GM12878 (cell line): Measurements from ENCODE around the gene S100A2. TPM values are rescaled to one million over a fixed set of nuclear protein-coding genes. Genes with fewer than 3 reads are reported as not detected.

Experiments used
- ATAC-seq: fragments of 200-7000 bp; cut with Tn5 transposase; 3 replicates; pipeline ENCODE4 v1.9.1; 2020; ENCODE audit warnings: mild to moderate bottlenecking, moderate library complexity
- BruUV-seq: library from RNA; stranded (reverse); fragments of 400-500 nt; replicated peaks from 2 replicates; lab custom pipeline; 2021; lab: Mats Ljungman, UMichigan
- CTCF ChIA-PET: fragments of 300-600 bp; sonication (Branson Sonifier 250); formaldehyde crosslinking; extraction: SDS; loops from one replicate; lab custom pipeline; 2021; ENCODE audit warnings: inconsistent platforms; lab: Yijun Ruan, JAX
- POLR2A ChIA-PET: fragments of 350-600 bp; formaldehyde crosslinking; extraction: SDS; loops from one replicate; lab custom pipeline; 2021; ENCODE audit warnings: inconsistent platforms; lab: Charles Lee
- RAD21 ChIA-PET: fragments of 300-600 bp; sonication (Branson Sonifier 250); formaldehyde crosslinking; loops from one replicate; lab custom pipeline; 2023; ENCODE audit warnings: antibody characterized with exemption; ENCODE audit not compliant: unreplicated experiment; lab: Charles Lee
- SMC1A ChIA-PET: fragments of 300-600 bp; sonication (Branson Sonifier 250); formaldehyde crosslinking; loops from one replicate; lab custom pipeline; 2023; ENCODE audit not compliant: unreplicated experiment, uncharacterized antibody; lab: Charles Lee
- DNase-seq: peaks from one replicate; pipeline ENCODE4 v3.0.0-alpha.2; 2011; ENCODE audit warnings: low read depth, low spot score
- FAIRE-seq: peaks from 3 replicates; lab custom pipeline; 2011; peaks lifted over from hg19 to GRCh38; lab: Jason Lieb, UNC
- H2AFZ ChIP-seq: 2 replicates; pipeline ENCODE4 v1.6.0; 2011; ENCODE audit warnings: low read depth, low read length, control low read depth; ENCODE audit not compliant: control insufficient read depth
- H3K27ac ChIP-seq: 2 replicates; pipeline ENCODE4 v1.5.1; 2011; ENCODE audit warnings: control low read depth; ENCODE audit not compliant: control insufficient read depth, insufficient read depth
- H3K27me3 ChIP-seq, 2 experiments: replicated peaks in 1 of 2; 2 replicates each; pipeline versions ENCODE4 v1.6.0 to v1.6.1; 2011; ENCODE audit warnings: low read length in 1 of 2; ENCODE audit not compliant: control insufficient read depth in 2 of 2, insufficient read depth in 2 of 2
- H3K36me3 ChIP-seq, 2 experiments: 2 replicates each; pipeline ENCODE4 v1.5.1; 2011; ENCODE audit warnings: low read length in 1 of 2; ENCODE audit not compliant: control insufficient read depth in 2 of 2, insufficient read depth in 2 of 2
- H3K4me1 ChIP-seq: 2 replicates; pipeline ENCODE4 v1.6.1; 2011; ENCODE audit warnings: mild to moderate bottlenecking, low read length, moderate library complexity, mixed read lengths; ENCODE audit not compliant: control insufficient read depth, insufficient read depth
- H3K4me2 ChIP-seq: 2 replicates; pipeline ENCODE4 v1.6.0; 2011; ENCODE audit warnings: control low read depth; ENCODE audit not compliant: control insufficient read depth, insufficient read depth
- H3K4me3 ChIP-seq: fragments of 200-600 bp; sonication (generic); 2 replicates; pipeline ENCODE4 v1.5.1; 2016
- H3K79me2 ChIP-seq: 2 replicates; pipeline ENCODE4 v1.6.0; 2011; ENCODE audit warnings: low read length; ENCODE audit not compliant: control insufficient read depth, insufficient read depth
- H3K9ac ChIP-seq: 2 replicates; pipeline ENCODE4 v1.8.0; 2011; ENCODE audit warnings: low read length, control low read depth, mixed read lengths; ENCODE audit not compliant: control insufficient read depth, insufficient read depth
- H3K9me3 ChIP-seq: replicated peaks from 3 replicates; pipeline ENCODE4 v1.5.1; 2011; ENCODE audit warnings: mild to moderate bottlenecking, low read length; ENCODE audit not compliant: control insufficient read depth, insufficient read depth
- H4K20me1 ChIP-seq: 2 replicates; pipeline ENCODE4 v1.6.0; 2011; ENCODE audit not compliant: control insufficient read depth, insufficient read depth
- MTA2 ChIP-seq: fragments of 450-650 bp; IDR thresholded peaks from 2 replicates; pipeline ENCODE4 v1.6.1; 2016; ENCODE audit warnings: low read depth, mild to moderate bottlenecking, moderate library complexity
- POLR2AphosphoS5 ChIP-seq: IDR thresholded peaks from 2 replicates; pipeline ENCODE4 v1.6.1; 2011; ENCODE audit warnings: mild to moderate bottlenecking, low read length, inconsistent platforms
- SMC3 ChIP-seq: IDR thresholded peaks from 2 replicates; pipeline ENCODE4 v1.6.1; 2011; ENCODE audit warnings: low read length, improper control_type of control experiment, borderline replicate concordance
- WGBS: methylation state at CpG from one replicate; pipeline ENCODE4 v1.1.6; 2016; ENCODE audit warnings: low lambda C conversion rate; ENCODE audit not compliant: insufficient replicate concordance, insufficient coverage; ENCODE audit errors: missing lambda C conversion rate; 5-methylcytosine and 5-hydroxymethylcytosine counted together
- in situ Hi-C: fragments of 300-500 bp; cut with MboI; formaldehyde crosslinking; loops from 9 replicates; pipeline ENCODE4 v1.14.3; 2018; ENCODE audit warnings: mixed read lengths
- intact Hi-C: fragments of 100-400 bp; cut with micrococcal nuclease; formaldehyde crosslinking; loops from one replicate; pipeline ENCODE4 v1.14.2; 2022; ENCODE audit not compliant: unreplicated experiment
- polyA plus RNA-seq, 11 experiments: library from polyadenylated mRNA; depleted of rRNA in 4 of 11; unstranded in 6 of 11; stranded (reverse) in 5 of 11; fragments of >200 nt; fragmentation: Nextera tagmentation in 4 of 11; fragmentation: Illumina TruSeq in 1 of 11; extraction: Ambion mirVana in 4 of 11; extraction: Trizol in 1 of 11; gene quantifications; 1 replicate in 1 of 11; 2 replicates in 10 of 11; pipeline versions ENCODE4 v1.2.1 to v1.2.3, GENCODE V29; 2011 to 2016; ENCODE audit warnings: inconsistent platforms in 2 of 11, missing spikeins in 2 of 11, low read depth in 1 of 11
- total RNA-seq, 4 experiments: library from RNA; depleted of rRNA in 3 of 4; stranded (reverse); fragments of >200 nt in 3 of 4; fragmentation: Illumina TruSeq in 1 of 4; extraction: Trizol in 1 of 4; gene quantifications; 2 replicates each; pipeline versions ENCODE4 v1.2.1 to v1.2.3, GENCODE V29; 2013 to 2021
- TF ChIP-seq, protein P1 (sequence below): IDR thresholded peaks from 2 replicates; pipeline ENCODE4 v1.6.1; 2012; ENCODE audit warnings: low read depth, low read length, improper control_type of control experiment
- TF ChIP-seq, protein P2 (sequence below): fragments of 150-350 bp; IDR thresholded peaks from 2 replicates; pipeline ENCODE4 v1.6.1; 2016; ENCODE audit warnings: low read depth, low read length
- TF ChIP-seq, protein P3 (sequence below), 3 experiments: IDR thresholded peaks in 2 of 3; conservative IDR thresholded peaks in 1 of 3; 2 replicates each; pipeline ENCODE4 v1.5.1; 2011; ENCODE audit warnings: low read depth in 3 of 3, low read length in 3 of 3, mild to moderate bottlenecking in 3 of 3, control low read depth in 2 of 3, moderate library complexity in 2 of 3, inconsistent platforms in 1 of 3, mixed read lengths in 1 of 3; ENCODE audit not compliant: control insufficient read depth in 2 of 3, insufficient read depth in 1 of 3; ENCODE audit errors: extremely low read depth in 1 of 3
- TF ChIP-seq, protein P4 (sequence below): fragments of 450-650 bp; IDR thresholded peaks from 2 replicates; pipeline ENCODE4 v1.6.1; 2018; ENCODE audit warnings: borderline replicate concordance, mild to moderate bottlenecking; ENCODE audit not compliant: partially characterized antibody

S100A2 gene
- total and polyA plus RNA-seq, 10 of the 15 experiments (the other 5 are each of a cell fraction or from before 2014, with no cell fraction given), result 0.11 to 1.5 (median 0.59) TPM; not detected in 2

DNA sequence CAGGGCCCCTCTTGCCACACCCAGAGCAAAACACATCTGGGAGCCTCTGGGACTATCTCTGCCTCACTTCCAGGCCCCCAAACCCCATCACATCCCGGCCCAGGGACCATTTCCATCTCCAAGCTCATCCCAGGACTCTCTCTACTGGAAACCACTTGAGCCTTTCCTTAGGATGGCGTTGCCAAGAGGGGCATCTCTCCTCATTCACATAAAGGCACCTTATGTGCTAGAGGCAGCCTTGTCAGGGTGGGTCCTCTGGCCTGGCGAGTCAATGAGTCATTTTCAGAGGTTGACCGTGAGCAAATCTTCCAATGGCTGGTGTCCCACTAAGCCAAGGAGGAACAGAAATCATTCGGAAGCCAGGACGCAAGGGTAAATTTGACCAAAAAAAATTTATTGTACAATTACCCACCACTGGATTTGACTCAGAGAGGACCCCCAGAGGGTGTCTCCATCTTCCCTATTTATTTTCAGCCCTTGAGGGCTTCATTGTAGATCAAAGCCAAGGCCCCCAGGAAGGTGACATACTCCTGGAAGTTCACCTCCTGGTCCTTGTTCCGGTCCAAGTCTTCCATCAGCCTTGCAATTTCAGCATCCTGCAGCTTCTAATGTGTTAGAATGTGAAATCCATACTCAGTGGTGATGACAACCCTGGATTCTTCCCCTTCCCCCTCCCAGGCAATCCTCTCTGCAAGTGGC, 31.3 kb downstream of the S100A2 start:
- Histone ChIP-seq H3K27me3 (no peaks in the 10 kb centered on the region), H2AFZ (no peak overlapping the region), H3K9ac (no peak overlapping the region), H3K27ac (no peak overlapping the region), H3K36me3 (no peaks in the 10 kb centered on the region), H3K9me3 (no peaks in the 10 kb centered on the region), H3K79me2 (no peaks in the 10 kb centered on the region; the same call in 1 of the 2 replicates), H4K20me1 (no peaks in the 10 kb centered on the region), H3K4me2 (no peak overlapping the region), H3K4me3 (no peak overlapping the region), H3K4me1 (peaks cover 12% of the 10 kb centered on the region)
- in situ Hi-C loops, result no loop called here
- DNase-seq (no peak), FAIRE-seq (no peak), ATAC-seq (no peak)
- ChIA-PET CTCF (interaction anchor here (0.5 to 8.6 kb wide), 14 partner anchors 9 to 453 kb away, joined by 3 to 216 read pairs (median 4); partner anchors contain the start of genes RAB13, S100A13, S100A16 and S100A2), SMC1A (interaction anchor here (0.9 to 5.6 kb wide), 11 partner anchors 10 to 188 kb away, joined by 3 to 72 read pairs (median 10); partner anchors contain the start of genes S100A2 and S100A4), POLR2A (interaction anchor here (0.5 to 3.2 kb wide), 8 partner anchors 9 to 635 kb away, joined by 3 to 29 read pairs (median 7); partner anchors contain the start of genes CHTOP, S100A2 and S100A4), RAD21 (interaction anchor here (0.6 to 6.4 kb wide), 13 partner anchors 10 to 801 kb away, joined by 3 to 74 read pairs (median 5); partner anchors contain the start of genes S100A13, S100A2 and S100A4)
- TF ChIP-seq MTA2, result no peak
- no peak for TF ChIP-seq SMC3
- TF ChIP-seq, protein P1, sequence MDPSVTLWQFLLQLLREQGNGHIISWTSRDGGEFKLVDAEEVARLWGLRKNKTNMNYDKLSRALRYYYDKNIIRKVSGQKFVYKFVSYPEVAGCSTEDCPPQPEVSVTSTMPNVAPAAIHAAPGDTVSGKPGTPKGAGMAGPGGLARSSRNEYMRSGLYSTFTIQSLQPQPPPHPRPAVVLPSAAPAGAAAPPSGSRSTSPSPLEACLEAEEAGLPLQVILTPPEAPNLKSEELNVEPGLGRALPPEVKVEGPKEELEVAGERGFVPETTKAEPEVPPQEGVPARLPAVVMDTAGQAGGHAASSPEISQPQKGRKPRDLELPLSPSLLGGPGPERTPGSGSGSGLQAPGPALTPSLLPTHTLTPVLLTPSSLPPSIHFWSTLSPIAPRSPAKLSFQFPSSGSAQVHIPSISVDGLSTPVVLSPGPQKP, result no peak
- TF ChIP-seq, protein P2, sequence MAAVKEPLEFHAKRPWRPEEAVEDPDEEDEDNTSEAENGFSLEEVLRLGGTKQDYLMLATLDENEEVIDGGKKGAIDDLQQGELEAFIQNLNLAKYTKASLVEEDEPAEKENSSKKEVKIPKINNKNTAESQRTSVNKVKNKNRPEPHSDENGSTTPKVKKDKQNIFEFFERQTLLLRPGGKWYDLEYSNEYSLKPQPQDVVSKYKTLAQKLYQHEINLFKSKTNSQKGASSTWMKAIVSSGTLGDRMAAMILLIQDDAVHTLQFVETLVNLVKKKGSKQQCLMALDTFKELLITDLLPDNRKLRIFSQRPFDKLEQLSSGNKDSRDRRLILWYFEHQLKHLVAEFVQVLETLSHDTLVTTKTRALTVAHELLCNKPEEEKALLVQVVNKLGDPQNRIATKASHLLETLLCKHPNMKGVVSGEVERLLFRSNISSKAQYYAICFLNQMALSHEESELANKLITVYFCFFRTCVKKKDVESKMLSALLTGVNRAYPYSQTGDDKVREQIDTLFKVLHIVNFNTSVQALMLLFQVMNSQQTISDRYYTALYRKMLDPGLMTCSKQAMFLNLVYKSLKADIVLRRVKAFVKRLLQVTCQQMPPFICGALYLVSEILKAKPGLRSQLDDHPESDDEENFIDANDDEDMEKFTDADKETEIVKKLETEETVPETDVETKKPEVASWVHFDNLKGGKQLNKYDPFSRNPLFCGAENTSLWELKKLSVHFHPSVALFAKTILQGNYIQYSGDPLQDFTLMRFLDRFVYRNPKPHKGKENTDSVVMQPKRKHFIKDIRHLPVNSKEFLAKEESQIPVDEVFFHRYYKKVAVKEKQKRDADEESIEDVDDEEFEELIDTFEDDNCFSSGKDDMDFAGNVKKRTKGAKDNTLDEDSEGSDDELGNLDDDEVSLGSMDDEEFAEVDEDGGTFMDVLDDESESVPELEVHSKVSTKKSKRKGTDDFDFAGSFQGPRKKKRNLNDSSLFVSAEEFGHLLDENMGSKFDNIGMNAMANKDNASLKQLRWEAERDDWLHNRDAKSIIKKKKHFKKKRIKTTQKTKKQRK, result no peak
- no peak for TF ChIP-seq POLR2AphosphoS5
- TF ChIP-seq, protein P3, sequence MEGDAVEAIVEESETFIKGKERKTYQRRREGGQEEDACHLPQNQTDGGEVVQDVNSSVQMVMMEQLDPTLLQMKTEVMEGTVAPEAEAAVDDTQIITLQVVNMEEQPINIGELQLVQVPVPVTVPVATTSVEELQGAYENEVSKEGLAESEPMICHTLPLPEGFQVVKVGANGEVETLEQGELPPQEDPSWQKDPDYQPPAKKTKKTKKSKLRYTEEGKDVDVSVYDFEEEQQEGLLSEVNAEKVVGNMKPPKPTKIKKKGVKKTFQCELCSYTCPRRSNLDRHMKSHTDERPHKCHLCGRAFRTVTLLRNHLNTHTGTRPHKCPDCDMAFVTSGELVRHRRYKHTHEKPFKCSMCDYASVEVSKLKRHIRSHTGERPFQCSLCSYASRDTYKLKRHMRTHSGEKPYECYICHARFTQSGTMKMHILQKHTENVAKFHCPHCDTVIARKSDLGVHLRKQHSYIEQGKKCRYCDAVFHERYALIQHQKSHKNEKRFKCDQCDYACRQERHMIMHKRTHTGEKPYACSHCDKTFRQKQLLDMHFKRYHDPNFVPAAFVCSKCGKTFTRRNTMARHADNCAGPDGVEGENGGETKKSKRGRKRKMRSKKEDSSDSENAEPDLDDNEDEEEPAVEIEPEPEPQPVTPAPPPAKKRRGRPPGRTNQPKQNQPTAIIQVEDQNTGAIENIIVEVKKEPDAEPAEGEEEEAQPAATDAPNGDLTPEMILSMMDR (IDR thresholded peaks at IDR 0.05 in 2 of 3, conservative IDR thresholded peaks at IDR 0.05 in 1 of 3; ENCODE audit: control insufficient read depth in 2 of 3, extremely low read depth in 1 of 3, insufficient read depth in 1 of 3, low read depth in 3 of 3, low read length in 3 of 3), result no peak
- TF ChIP-seq, protein P4, sequence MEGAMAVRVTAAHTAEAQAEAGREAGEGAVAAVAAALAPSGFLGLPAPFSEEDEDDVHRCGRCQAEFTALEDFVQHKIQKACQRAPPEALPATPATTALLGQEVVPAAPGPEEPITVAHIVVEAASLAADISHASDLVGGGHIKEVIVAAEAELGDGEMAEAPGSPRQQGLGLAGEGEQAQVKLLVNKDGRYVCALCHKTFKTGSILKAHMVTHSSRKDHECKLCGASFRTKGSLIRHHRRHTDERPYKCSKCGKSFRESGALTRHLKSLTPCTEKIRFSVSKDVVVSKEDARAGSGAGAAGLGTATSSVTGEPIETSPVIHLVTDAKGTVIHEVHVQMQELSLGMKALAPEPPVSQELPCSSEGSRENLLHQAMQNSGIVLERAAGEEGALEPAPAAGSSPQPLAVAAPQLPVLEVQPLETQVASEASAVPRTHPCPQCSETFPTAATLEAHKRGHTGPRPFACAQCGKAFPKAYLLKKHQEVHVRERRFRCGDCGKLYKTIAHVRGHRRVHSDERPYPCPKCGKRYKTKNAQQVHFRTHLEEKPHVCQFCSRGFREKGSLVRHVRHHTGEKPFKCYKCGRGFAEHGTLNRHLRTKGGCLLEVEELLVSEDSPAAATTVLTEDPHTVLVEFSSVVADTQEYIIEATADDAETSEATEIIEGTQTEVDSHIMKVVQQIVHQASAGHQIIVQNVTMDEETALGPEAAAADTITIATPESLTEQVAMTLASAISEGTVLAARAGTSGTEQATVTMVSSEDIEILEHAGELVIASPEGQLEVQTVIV, result no peak
- intact Hi-C loops, result loop anchor here (5.0 kb wide), 1 partner anchor 33 kb away; the partner anchor contains the start of gene S100A2
- BruUV-seq, result no TSS peak
- 62% methylated on average over 7 of the region's 7 CpGs for WGBS
